ENCODE data around the gene PLEKHB1.

DNA sequence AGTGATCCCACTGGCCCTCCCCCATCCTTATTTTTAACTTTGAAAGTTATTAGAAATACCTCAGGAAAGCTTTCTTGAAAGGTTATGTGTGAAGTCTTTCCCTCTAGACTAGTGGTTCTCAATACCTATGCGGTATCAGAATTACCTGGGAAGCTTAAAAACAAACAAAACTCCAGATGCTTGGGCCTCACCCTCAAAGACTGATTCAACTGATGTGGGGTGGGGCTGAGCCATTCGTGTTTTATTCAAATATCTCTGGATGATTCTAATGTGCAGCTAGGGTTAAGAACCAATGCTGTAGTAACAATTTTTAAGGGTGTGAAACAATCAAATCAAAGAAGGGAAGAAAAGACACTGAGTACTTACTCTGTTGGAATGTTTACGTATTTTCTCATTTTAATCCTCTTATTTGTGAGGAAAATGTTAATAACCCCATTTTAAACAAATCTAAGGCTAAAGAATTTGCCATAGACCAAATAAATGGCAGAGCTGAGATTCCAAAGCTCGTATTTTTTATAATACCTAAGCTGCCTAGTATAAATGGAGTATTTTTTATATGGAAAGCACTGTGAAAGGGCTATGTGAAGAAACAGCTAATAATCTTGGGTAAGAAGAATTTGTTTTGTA, 47.6 kb downstream of the PLEKHB1 start:
- TF ChIP-seq, protein P1, sequence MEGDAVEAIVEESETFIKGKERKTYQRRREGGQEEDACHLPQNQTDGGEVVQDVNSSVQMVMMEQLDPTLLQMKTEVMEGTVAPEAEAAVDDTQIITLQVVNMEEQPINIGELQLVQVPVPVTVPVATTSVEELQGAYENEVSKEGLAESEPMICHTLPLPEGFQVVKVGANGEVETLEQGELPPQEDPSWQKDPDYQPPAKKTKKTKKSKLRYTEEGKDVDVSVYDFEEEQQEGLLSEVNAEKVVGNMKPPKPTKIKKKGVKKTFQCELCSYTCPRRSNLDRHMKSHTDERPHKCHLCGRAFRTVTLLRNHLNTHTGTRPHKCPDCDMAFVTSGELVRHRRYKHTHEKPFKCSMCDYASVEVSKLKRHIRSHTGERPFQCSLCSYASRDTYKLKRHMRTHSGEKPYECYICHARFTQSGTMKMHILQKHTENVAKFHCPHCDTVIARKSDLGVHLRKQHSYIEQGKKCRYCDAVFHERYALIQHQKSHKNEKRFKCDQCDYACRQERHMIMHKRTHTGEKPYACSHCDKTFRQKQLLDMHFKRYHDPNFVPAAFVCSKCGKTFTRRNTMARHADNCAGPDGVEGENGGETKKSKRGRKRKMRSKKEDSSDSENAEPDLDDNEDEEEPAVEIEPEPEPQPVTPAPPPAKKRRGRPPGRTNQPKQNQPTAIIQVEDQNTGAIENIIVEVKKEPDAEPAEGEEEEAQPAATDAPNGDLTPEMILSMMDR (IDR thresholded peaks at IDR 0.05): no peak
- no peak for TF ChIP-seq POLR2A (IDR thresholded peaks at IDR 0.05)

All from testis (tissue), 2 donors.